Caki2 (cell line): ENCODE data around the gene MPP4. TPM values are rescaled to one million over a fixed set of nuclear protein-coding genes. Genes with fewer than 3 reads are reported as not detected.
A peak's percentile ranks its signal among the peaks of the same experiment; 100 is the strongest.

Source experiments
- DNase-seq: peaks from one replicate; pipeline ENCODE4 v3.0.0-alpha.2; 2015; ENCODE audit warnings: low read depth
- in situ Hi-C: cut with HindIII; loops from 2 replicates; pipeline ENCODE4 v1.10.0; 2016; ENCODE audit warnings: low sequenced_read_pairs, low pct_unique_long_range_greater_than_20kb, mixed read lengths
- total RNA-seq: library from RNA; depleted of rRNA; stranded (reverse); fragments of >200 nt; shearing (Covaris generic); gene quantifications from 2 replicates; pipeline ENCODE4 v1.2.3, GENCODE V29; 2014; ENCODE audit warnings: low replicate concordance; rRNA removed

The MPP4 gene, protein sequence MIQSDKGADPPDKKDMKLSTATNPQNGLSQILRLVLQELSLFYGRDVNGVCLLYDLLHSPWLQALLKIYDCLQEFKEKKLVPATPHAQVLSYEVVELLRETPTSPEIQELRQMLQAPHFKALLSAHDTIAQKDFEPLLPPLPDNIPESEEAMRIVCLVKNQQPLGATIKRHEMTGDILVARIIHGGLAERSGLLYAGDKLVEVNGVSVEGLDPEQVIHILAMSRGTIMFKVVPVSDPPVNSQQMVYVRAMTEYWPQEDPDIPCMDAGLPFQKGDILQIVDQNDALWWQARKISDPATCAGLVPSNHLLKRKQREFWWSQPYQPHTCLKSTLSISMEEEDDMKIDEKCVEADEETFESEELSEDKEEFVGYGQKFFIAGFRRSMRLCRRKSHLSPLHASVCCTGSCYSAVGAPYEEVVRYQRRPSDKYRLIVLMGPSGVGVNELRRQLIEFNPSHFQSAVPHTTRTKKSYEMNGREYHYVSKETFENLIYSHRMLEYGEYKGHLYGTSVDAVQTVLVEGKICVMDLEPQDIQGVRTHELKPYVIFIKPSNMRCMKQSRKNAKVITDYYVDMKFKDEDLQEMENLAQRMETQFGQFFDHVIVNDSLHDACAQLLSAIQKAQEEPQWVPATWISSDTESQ
- total RNA-seq: not detected in 2 replicates

DNA sequence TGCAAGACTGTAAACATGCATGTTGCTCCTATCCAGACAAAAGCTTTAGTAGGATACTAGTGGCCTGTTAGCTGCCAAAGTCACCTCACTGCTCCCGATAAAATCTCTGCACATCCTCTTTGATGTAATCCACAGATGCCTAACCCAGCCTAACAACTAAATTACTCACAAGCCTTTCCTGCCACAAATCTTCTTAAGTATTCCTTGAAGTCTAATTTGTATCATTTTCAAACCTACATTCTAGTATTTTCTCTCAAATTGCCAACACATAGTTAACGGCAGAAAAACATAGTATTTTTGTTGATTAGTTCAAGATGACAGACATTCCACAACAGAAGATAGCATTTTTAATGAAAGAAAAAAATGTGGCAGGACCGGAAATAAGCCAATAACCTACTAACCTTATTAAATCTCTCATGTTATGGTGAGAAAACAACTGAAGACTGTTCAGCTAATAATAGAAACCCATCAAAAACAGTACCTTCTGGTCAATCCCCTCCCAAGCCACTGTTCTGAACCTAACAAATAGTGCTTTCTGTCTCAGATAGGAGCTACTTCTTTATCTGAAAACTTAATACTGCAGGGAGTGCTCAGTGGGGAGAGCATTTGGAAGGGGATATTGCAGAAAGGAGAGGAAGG is at the start of gene MPP4:
Gene MPP4 (minus strand): TSS at position 57 of the 639 bp plus-strand sequence. CDS start 4,690 bp downstream, outside the sequence.
- DNase-seq: no peak
- in situ Hi-C loops: no loop called here

DNA sequence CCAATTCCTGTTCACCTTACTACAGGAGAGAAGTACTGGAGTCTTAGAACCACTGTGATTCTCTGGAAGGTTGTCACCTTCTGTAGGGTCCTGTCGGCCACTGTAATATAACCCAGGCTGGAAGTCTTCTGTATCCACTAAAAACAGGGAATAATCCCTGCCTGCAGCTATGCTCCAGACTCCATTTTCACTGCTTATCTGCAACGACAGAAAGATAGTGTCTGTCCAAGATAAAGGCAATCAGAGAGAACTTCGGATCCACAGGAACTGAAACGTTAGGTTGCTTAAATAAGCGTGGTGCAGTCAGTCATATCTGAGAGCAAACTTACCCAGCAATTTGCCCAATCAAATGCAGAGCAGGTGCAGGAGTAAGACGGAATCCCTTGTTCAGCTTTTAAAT is 48.1 kb upstream of the MPP4 start:
- no peak for DNase-seq
- in situ Hi-C loops: no loop called here

DNA sequence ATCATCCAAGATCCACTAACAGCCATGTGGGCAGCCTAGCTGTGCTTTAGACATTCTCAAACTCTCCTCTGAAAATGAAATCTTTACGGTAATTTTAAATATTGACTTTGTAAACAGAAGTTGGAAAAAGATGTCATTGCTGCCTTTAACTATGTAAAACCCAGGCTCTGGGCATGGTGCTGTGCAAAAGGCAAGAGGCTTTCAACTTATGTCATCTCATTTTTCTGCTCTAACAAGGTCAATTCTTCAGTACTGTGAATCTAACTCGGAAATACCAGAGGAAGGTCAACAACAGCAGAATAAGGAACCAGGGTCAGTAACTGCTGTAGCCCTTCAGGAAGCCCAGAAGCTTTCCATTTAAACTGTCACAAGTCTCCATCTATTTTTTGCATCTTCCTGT is 37.0 kb upstream of the MPP4 start:
- DNase-seq: no peak
- in situ Hi-C loops: no loop called here

DNA sequence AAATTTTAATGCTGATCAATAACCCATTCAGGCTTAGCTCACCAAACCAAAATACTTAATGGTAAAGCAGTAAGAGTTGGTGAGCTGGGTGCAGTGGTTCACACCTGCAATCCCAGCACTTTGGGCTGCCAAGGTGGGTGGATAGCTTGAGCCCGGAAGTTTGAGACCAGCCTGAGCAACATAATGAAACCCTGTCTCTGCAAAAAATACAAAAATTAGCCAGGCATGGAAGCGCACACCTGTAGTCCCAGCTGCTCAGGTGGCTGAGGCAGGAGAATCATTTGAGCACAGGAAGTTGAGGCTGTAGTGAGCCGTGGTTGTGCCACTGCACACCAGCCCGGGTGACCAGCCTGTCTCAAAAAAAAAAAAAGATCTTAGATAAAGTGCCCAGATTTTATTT is 35.7 kb upstream of the MPP4 start:
- DNase-seq: no peak
- in situ Hi-C loops: no loop called here

DNA sequence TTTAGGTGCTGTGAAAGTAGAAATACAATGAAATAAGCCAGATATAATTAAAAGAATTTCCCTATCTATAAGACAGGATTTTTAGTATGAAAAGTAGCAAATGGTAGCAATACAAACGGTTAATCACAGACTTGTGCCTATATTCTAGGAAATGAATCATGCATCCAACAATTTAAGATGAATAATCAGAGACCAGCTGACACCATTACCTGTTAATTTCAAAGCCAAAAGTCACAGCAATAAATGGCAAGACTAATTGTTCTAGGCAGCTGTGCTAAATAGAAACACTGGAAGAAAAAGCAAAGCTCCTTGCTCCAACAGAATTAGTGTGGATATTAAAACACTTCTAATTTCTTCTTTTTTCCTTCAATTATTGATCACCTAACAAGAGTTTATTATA is 35.1 kb upstream of the MPP4 start:
- in situ Hi-C loops: no loop called here
- DNase-seq: no peak

DNA sequence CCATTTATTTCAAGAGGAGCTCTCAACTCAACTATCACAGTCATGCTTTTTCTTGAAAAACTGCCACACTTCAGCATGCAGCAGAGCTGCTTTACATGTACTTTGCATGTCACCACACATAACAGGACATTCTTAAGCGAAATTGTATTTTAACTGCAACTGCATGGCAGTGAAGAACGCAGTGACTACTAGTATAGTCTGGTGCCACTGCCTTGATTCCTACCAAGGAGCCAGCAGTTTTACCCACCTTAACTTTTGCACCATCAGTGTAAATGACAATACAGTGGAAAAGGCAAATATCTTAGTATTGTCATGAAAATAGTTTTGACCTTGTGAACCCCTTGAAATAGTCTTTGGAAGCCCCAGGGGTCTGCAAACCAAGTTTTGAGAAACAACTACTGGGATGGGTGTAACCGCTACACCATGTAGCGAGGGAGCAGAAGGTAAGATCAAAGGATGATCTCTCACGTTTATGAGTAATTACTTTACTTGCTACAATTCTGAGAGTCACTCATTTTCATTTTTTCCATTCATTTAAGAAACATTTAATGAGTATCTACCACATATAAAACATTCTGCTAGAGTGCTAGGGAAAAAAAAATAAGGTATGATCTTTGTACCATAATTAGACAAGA is 32.3 kb upstream of the MPP4 start:
- in situ Hi-C loops: no loop called here
- DNase-seq: no peak

DNA sequence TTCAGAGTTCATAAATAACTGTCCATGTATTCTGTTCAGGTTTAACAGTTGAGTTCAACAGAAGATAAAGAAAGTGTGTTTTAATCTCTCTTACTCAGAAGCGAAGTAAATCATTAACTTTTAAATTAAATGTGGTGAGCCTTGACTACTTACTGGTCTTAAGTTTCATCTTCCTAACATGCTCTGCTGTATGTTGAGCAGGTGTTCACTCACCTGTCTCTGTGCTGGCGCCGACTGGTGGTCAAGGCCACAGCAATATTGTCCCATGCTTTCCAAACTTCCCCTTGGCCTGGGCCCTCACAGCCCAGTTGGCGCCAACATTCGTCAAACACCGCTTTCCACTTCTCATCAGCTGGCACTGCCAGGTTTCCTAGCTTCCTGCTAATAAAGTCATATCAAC is 17.0 kb upstream of the MPP4 start:
- DNase-seq: peak; percentile 49

DNA sequence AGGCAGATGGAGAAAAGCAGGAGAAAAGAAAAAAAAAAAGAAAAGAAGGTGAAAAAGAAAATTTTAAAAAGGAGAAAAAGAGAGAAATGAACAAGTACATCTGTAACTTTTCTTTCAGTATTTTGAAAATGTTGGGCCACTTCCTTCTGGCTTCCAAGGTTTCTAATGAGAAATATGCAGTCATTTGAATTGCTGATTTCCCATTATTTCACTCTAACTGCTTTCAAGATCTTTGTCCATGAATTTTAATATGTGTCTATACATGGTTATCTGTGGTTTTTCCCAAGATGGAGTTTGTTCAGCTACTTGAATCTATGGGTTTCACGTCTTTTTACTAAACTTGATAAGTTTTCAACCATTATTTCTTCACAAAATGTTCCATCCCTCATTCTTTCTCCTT is 14.3 kb upstream of the MPP4 start:
- in situ Hi-C loops: no loop called here

More for the DNA sequence above, 17.0 kb upstream of the MPP4 start:
- in situ Hi-C loops: no loop called here

DNA sequence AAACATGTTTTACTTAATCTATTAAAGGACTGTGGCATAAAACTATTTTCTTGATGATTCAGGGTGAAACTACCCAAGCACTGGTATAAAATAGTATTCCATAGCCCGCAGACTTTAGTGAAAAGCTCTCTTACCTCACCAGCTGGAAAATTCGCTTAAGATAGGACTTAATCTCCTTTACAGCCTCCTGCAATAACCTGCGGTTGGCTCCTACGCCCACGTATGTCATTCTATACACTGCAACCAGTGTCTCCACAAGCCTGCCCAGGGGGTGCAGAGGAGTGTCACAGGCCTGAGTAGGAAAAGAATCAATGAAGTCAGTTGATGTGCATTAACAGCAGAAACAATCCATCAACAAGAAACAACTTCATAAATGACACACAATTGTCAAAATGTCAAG is 11.3 kb upstream of the MPP4 start:
- DNase-seq: no peak

More for the DNA sequence above, 14.3 kb upstream of the MPP4 start:
- DNase-seq: no peak

DNA sequence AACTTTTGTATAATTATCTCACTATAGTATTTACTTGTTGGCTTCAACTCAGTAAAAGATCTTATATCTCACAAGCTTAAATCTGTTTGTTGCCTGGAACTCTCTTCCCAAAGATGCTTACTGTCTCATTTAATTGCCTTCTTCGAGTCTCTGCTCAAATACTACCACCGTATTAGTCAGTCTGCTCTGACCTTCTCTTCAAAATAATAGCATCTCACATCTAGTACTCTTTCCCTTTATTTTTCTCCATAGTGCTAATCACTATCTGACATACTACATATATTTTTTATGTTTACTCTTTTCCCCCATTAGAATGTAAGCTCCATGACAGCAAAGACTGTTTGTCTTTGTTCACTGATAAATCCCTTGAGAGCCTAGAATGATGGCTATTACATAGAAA is 10.6 kb upstream of the MPP4 start:
- in situ Hi-C loops: no loop called here
- DNase-seq: no peak

More for the DNA sequence above, 11.3 kb upstream of the MPP4 start:
- in situ Hi-C loops: no loop called here

DNA sequence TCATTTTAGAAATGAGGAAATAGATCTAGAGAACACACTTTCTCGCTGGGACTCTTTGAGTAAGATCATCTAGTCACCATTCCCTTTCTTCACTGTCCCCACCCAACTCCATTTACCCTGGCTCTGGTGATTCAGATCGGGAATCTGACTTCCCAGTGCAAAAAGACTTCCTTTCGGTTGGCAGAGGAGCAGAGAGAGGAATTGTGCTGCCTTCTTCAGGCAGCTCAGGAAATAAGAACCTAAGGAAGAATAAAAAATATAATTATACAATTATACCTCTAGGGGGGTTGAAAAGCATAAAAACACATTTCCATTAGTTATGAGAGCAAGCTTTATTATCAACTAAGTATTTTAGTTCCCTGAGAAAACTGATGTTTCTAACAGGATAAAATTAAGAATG is 9.3 kb upstream of the MPP4 start:
- DNase-seq: no peak
- in situ Hi-C loops: no loop called here

DNA sequence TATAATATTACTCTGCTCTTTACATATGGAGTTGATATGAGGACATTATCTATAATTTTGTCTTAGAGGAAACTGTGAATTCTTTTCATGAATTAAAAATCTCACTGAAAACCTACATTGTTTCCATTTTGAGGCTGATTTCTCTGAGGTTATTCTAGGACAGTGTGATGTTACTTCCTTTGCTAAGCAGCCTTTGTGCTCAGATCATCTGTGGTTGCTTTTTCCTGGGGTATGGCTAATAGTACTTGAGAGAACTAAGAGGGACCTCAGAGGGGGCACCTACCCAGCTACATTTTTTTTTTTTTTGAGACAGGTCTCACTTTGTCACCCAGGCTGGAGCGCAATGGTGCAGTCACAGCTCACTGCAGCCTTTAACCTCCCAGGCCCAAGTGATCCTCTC is 8.7 kb upstream of the MPP4 start:
- no peak for DNase-seq
- in situ Hi-C loops: no loop called here

DNA sequence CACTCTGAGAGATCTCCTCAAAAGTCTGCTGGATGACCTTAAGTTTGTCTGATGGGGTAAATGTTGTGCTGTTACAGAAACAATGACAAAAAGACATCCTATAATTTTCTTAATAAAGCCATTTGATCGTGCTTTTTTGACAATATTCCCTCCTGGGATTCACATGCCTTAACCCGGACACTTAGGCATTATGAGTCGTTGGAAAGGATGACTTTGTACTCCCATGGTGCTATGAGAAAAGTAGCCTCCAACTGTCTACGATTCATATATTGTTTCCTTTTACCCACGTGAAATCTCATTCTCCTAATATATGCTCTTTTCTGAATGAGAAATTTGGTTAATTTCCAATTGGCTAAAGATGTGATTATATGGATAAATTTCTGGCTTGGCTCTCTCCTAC is 6.1 kb upstream of the MPP4 start:
- DNase-seq: no peak
- in situ Hi-C loops: no loop called here

DNA sequence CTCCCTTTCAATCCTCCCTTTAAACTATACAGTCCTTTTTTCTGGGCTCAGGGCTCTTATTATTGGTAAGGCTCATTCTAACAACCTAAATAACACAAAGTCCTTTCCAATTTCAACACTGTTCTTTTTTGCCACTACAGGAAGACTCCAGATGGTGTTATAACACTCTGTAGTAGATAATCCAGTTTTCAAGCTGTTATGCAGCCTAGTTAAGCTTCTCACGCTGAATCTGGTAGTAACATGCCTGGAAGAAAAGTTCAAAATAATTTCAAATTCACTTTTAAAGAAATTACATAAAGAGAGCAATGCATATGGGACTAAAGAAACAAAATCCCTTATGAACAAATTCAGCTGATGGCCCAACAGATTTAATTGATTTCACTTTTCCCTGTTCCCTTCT is 3.2 kb upstream of the MPP4 start:
- DNase-seq: no peak
- in situ Hi-C loops: no loop called here

DNA sequence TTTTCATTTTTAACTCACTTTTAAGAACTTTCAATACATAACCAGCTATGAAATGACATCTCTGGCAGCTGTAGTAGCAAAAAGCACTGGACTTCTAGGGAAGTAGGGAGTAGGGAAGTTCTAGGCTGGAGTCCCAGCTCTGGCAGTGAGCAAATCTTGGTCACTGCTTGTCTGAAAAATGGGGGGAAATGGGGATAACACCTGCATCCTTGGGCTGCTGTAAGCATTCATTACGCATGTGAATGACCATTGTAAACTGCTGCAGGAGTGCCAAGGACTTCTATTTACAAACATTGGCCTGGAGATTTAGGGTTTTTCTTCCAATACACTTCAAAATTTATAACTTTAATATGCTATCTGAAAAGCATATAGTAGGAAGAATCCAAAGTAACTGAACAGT is 972 bp upstream of the MPP4 start:
- in situ Hi-C loops: no loop called here
- no peak for DNase-seq

DNA sequence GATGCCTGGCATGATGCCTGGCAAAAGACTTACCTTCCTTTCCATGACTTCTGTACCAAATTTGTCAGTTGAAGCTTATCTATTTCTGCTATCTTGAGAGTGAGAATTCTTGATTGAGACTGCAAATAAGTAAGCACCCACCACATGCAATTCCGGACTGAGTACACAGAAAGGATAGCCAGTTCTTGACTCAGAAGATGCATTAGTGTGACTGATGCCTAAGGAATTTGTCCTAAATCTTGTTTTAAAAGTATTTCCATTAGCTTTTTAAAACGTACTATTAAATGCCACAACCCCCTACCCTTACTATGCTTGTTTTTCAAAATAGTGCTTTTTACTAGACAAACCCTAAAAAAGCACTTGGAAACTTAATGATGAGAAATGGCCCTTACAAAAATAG is 545 bp downstream of the MPP4 start:
- in situ Hi-C loops: no loop called here
- DNase-seq: no peak

DNA sequence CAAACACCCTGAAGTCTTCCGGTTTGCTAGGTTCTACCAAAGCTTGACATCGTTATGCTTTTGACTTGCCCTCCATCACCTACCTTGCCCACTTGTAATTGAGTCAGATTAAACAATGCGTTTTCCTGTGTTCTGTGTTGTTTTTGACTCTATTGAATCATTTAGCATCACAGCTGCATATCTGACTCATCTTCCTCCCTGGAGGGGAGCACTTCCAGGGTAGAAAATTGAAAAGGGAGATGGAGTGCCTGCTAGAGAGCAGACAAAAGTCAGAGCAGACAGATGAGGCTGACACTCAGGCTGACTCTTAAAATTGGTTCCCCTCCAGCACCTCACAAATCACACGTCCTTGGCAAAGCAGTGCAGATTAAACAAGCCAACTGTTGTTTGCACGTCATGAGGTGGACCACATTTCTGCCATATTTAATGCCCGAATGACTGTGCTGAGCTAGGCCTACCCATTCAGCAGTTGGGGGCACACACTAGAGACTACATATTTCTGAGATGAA is 2.2 kb downstream of the MPP4 start:
- in situ Hi-C loops: no loop called here
- DNase-seq: no peak

DNA sequence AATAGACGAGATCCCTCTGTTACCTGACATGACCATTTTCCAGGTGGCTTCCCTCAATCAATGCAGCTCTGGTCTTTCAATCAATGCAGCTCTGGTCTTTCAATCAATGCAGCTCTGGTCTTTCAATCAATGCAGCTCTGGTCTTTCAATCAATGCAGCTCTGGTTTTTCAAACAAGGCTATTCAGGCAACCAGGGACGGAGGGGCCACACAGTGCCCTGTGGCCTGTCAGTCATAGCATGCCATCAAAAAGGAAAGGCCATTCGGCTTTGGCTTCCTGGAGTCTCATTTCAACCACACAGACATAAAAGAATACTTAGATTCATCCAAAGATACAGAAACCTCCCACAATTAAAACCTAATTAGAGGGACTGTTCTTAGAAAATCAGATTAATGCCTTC is 13.3 kb downstream of the MPP4 start:
- in situ Hi-C loops: no loop called here
- DNase-seq: no peak

DNA sequence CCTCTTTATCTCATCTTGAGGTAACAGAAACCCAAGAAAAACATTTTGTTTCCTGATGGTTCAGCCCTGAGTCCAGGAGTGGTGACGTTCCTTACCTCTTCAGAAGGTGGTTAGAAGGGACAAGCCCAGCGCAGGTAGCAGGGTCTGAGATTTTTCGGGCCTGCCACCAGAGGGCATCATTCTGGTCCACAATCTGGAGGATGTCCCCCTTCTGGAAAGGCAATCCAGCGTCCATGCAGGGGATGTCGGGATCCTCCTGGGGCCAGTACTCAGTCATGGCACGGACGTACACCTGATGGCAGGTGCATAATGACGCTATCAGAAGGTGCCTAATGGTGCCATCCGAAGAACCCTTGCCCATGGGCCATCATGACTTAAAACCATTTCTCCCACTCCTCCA is 17.7 kb downstream of the MPP4 start:
- no peak for DNase-seq
- in situ Hi-C loops: no loop called here
